ENCODE data around the gene TTN.

DNA sequence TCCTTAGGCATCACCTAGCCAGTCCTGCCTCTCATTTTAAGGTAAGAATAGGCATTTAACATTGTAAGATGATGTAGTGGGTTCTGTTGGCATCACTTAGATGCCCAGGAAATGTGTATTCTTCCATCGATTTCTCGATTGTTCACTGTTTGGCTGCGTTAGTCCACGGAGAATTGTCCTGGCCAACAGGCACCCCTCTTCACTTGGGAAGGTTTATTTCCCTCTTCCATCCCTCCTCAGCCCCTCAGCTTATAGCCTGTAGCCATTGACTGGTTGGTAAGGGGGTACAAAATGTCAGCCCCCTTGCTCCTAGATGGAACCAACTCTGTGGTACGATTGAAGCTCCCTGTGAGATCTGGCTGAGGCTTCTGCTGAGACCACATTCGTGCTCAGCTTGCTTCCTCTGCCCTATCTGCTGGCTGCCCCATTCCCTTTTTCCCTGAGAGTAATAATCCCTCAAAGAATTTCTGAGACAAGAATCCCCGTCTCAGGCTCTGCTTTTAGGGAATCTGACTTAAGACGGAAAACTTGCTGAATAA lies 283.6 kb downstream of the TTN start:
- TF ChIP-seq, protein P1, sequence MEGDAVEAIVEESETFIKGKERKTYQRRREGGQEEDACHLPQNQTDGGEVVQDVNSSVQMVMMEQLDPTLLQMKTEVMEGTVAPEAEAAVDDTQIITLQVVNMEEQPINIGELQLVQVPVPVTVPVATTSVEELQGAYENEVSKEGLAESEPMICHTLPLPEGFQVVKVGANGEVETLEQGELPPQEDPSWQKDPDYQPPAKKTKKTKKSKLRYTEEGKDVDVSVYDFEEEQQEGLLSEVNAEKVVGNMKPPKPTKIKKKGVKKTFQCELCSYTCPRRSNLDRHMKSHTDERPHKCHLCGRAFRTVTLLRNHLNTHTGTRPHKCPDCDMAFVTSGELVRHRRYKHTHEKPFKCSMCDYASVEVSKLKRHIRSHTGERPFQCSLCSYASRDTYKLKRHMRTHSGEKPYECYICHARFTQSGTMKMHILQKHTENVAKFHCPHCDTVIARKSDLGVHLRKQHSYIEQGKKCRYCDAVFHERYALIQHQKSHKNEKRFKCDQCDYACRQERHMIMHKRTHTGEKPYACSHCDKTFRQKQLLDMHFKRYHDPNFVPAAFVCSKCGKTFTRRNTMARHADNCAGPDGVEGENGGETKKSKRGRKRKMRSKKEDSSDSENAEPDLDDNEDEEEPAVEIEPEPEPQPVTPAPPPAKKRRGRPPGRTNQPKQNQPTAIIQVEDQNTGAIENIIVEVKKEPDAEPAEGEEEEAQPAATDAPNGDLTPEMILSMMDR (IDR thresholded peaks at IDR 0.05; ENCODE audit: insufficient read depth, low read depth, low read length): no peak
- no peak for TF ChIP-seq EZH2 (IDR thresholded peaks at IDR 0.05; ENCODE audit: insufficient read depth, low read length)
